ENCODE measurements around the gene TOLLIP. TPM values are rescaled to one million over a fixed set of nuclear protein-coding genes. Genes with fewer than 3 reads are reported as not detected.

The TOLLIP gene
- polyA plus RNA-seq, 1 experiment: 38.3 TPM

GRCh38 chr11:1333091-1333772, 23.8 kb upstream of the TOLLIP start:
- no peaks in the 10 kb centered on the region; the same call in 1 of the 2 replicates for H3K27me3 ChIP-seq (ENCODE audit: control insufficient read depth, insufficient read depth, low read length)
- no peak for DNase-seq (ENCODE audit: low read depth)
- H3K4me3 ChIP-seq (ENCODE audit: low read depth, low read length): no peak overlapping the region
- CTCF ChIA-PET: no interaction called here
- TF ChIP-seq CTCF (IDR thresholded peaks at IDR 0.05; ENCODE audit: insufficient read depth, low read depth, low read length): no peak
- POLR2A ChIA-PET: no interaction called here
- H3K36me3 ChIP-seq (ENCODE audit: control insufficient read depth, insufficient read depth, low read length): no peaks in the 10 kb centered on the region

- H3K4me3 ChIP-seq (ENCODE audit: low read depth, low read length): no peak overlapping the region
- CTCF ChIA-PET: no interaction called here
- POLR2A ChIA-PET: no interaction called here
- no peak for DNase-seq (ENCODE audit: low read depth)
- no peaks in the 10 kb centered on the region for H3K36me3 ChIP-seq (ENCODE audit: control insufficient read depth, insufficient read depth, low read length)
- peaks cover 2% of the 10 kb centered on the region for H3K27me3 ChIP-seq (ENCODE audit: control insufficient read depth, insufficient read depth, low read length)
- no peak for TF ChIP-seq CTCF (IDR thresholded peaks at IDR 0.05; ENCODE audit: insufficient read depth, low read depth, low read length)
These were observed 21.0 kb upstream of the TOLLIP start for GRCh38 chr11:1330473-1330872.

GRCh38 chr11:1327064-1327460, 17.6 kb upstream of the TOLLIP start:
- Histone ChIP-seq H3K4me3 (ENCODE audit: low read depth, low read length) (no peak overlapping the region), H3K27me3 (ENCODE audit: control insufficient read depth, insufficient read depth, low read length) (peaks cover 4% of the 10 kb centered on the region), H3K36me3 (ENCODE audit: control insufficient read depth, insufficient read depth, low read length) (no peaks in the 10 kb centered on the region)
- DNase-seq (ENCODE audit: low read depth): no peak
- POLR2A ChIA-PET: no interaction called here
- TF ChIP-seq CTCF (IDR thresholded peaks at IDR 0.05; ENCODE audit: insufficient read depth, low read depth, low read length): no peak
- CTCF ChIA-PET: no interaction called here

- CTCF ChIA-PET: no interaction called here
- Histone ChIP-seq H3K36me3 (ENCODE audit: control insufficient read depth, insufficient read depth, low read length) (no peaks in the 10 kb centered on the region), H3K27me3 (ENCODE audit: control insufficient read depth, insufficient read depth, low read length) (peaks cover 4% of the 10 kb centered on the region; the same call in 1 of the 2 replicates), H3K4me3 (ENCODE audit: low read depth, low read length) (no peak overlapping the region)
- DNase-seq (ENCODE audit: low read depth): no peak
- no peak for TF ChIP-seq CTCF (IDR thresholded peaks at IDR 0.05; ENCODE audit: insufficient read depth, low read depth, low read length)
- POLR2A ChIA-PET: no interaction called here
These were observed 17.1 kb upstream of the TOLLIP start for GRCh38 chr11:1326435-1327063.

- ChIA-PET POLR2A (no interaction called here), CTCF (interaction anchor here (0.6 kb wide), 1 partner anchor 81 kb away, joined by 3 read pairs; no protein-coding TSS in a partner anchor)
- no peak for DNase-seq (ENCODE audit: low read depth)
- no peak overlapping the region for H3K4me3 ChIP-seq (ENCODE audit: low read depth, low read length)
- no peak for TF ChIP-seq CTCF (IDR thresholded peaks at IDR 0.05; ENCODE audit: insufficient read depth, low read depth, low read length)
- H3K36me3 ChIP-seq (ENCODE audit: control insufficient read depth, insufficient read depth, low read length): no peaks in the 10 kb centered on the region
- peaks cover 4% of the 10 kb centered on the region; the same call in 1 of the 2 replicates for H3K27me3 ChIP-seq (ENCODE audit: control insufficient read depth, insufficient read depth, low read length)
These were observed 14.3 kb upstream of the TOLLIP start for GRCh38 chr11:1323774-1324173.

Measured in BJ (cell line).